GM23338 (cell line): ENCODE results near the gene FECH. TPM values are rescaled to one million over a fixed set of nuclear protein-coding genes. Genes with fewer than 3 reads are reported as not detected.
A peak's percentile ranks its signal among the peaks of the same experiment; 100 is the strongest.

ENCODE experiments used
- ATAC-seq: fragments of 200-7000 bp; cut with Tn5 transposase; 3 replicates; pipeline ENCODE4 v1.9.1; 2020
- DNase-seq: peaks from one replicate; pipeline ENCODE4 v3.0.0-alpha.2; 2015; ENCODE audit warnings: low spot score
- H2AFZ ChIP-seq: fragments of 200-600 bp; sonication (generic); 2 replicates; pipeline ENCODE4 v1.8.0; 2016; ENCODE audit warnings: antibody characterized with exemption, mild to moderate bottlenecking, moderate library complexity
- H3F3A ChIP-seq: fragments of 200-600 bp; sonication (generic); replicated peaks from 2 replicates; pipeline ENCODE4 v1.8.0; 2017; ENCODE audit warnings: antibody characterized with exemption, mixed run types, low read depth
- H3K27ac ChIP-seq: fragments of 200-600 bp; sonication (generic); 2 replicates; pipeline ENCODE4 v1.6.1; 2016; ENCODE audit warnings: low read depth
- H3K27me3 ChIP-seq: fragments of 200-600 bp; sonication (generic); 2 replicates; pipeline ENCODE4 v1.8.0; 2016; ENCODE audit warnings: mild to moderate bottlenecking, mixed run types, moderate library complexity; ENCODE audit not compliant: insufficient read depth
- H3K36me3 ChIP-seq: fragments of 200-600 bp; sonication (generic); 2 replicates; pipeline ENCODE4 v1.8.0; 2016; ENCODE audit warnings: mild to moderate bottlenecking; ENCODE audit not compliant: insufficient read depth
- H3K4me1 ChIP-seq: fragments of 200-600 bp; sonication (generic); 2 replicates; pipeline ENCODE4 v1.8.0; 2016; ENCODE audit warnings: mild to moderate bottlenecking, moderate library complexity; ENCODE audit not compliant: insufficient read depth
- H3K4me2 ChIP-seq: fragments of 200-600 bp; sonication (generic); 2 replicates; pipeline ENCODE4 v1.7.1; 2017; ENCODE audit warnings: mixed run types
- H3K4me3 ChIP-seq: fragments of 200-600 bp; sonication (generic); 2 replicates; pipeline ENCODE4 v1.6.1; 2016; ENCODE audit warnings: mixed run types
- H3K79me2 ChIP-seq: fragments of 200-600 bp; sonication (generic); replicated peaks from 2 replicates; pipeline ENCODE4 v1.8.0; 2017; ENCODE audit warnings: mild to moderate bottlenecking; ENCODE audit not compliant: insufficient read depth
- H3K9me2 ChIP-seq: fragments of 200-600 bp; sonication (generic); 2 replicates; pipeline ENCODE4 v1.8.0; 2017; ENCODE audit not compliant: insufficient read depth
- H4K20me1 ChIP-seq: fragments of 200-600 bp; sonication (generic); replicated peaks from 2 replicates; pipeline ENCODE4 v1.8.0; 2017; ENCODE audit warnings: mild to moderate bottlenecking; ENCODE audit not compliant: insufficient read depth
- H3K27ac Mint-ChIP-seq: 2 replicates; pipeline ENCODE4 v1.8.0; 2020; ENCODE audit warnings: inconsistent platforms, mild to moderate bottlenecking, moderate library complexity, mixed read lengths
- H3K27me3 Mint-ChIP-seq: 3 replicates; pipeline ENCODE4 v1.8.0; 2022; ENCODE audit warnings: low read depth, mild to moderate bottlenecking, moderate library complexity, mixed read lengths, inconsistent platforms; ENCODE audit not compliant: insufficient read depth, poor library complexity
- H3K36me3 Mint-ChIP-seq: 3 replicates; pipeline ENCODE4 v1.8.0; 2021; ENCODE audit warnings: low read depth, mild to moderate bottlenecking, inconsistent platforms, moderate library complexity, mixed read lengths
- H3K4me1 Mint-ChIP-seq: 3 replicates; pipeline ENCODE4 v1.8.0; 2020; ENCODE audit warnings: mild to moderate bottlenecking, inconsistent platforms, mixed read lengths
- H3K4me3 Mint-ChIP-seq: 3 replicates; pipeline ENCODE4 v1.8.0; 2021; ENCODE audit warnings: moderate library complexity, mild to moderate bottlenecking, inconsistent platforms, mixed read lengths
- H3K9me3 Mint-ChIP-seq: 3 replicates; pipeline ENCODE4 v1.8.0; 2020; ENCODE audit warnings: moderate library complexity, mild to moderate bottlenecking, inconsistent platforms, mixed read lengths
- CREB1 ChIP-seq: fragments of 250-450 bp; sonication (Bioruptor Pico); IDR thresholded peaks from 2 replicates; pipeline ENCODE4 v1.5.0; 2020; ENCODE audit warnings: low read depth, mild to moderate bottlenecking, moderate library complexity
- EZH2 ChIP-seq: fragments of 200-600 bp; sonication (generic); IDR thresholded peaks from one replicate; pipeline ENCODE4 v1.8.0; 2017; ENCODE audit warnings: antibody characterized with exemption, mild to moderate bottlenecking, low read depth; ENCODE audit not compliant: unreplicated experiment
- EZH2phosphoT487 ChIP-seq: fragments of 200-600 bp; sonication (generic); IDR thresholded peaks from one replicate; pipeline ENCODE4 v1.8.1; 2018; ENCODE audit warnings: antibody characterized with exemption; ENCODE audit not compliant: unreplicated experiment
- JUNB ChIP-seq: IDR thresholded peaks from one replicate; pipeline ENCODE4 v1.6.1; 2016; ENCODE audit warnings: antibody characterized with exemption; ENCODE audit not compliant: unreplicated experiment
- NANOG ChIP-seq: IDR thresholded peaks from 2 replicates; pipeline ENCODE4 v1.6.1; 2016; ENCODE audit warnings: antibody characterized with exemption, borderline replicate concordance
- POLR2AphosphoS5 ChIP-seq: IDR thresholded peaks from 2 replicates; pipeline ENCODE4 v1.6.1; 2016; ENCODE audit warnings: antibody characterized with exemption, low read depth
- ZNF114 ChIP-seq: fragments of 250-450 bp; sonication (Bioruptor Pico); IDR thresholded peaks from 2 replicates; pipeline ENCODE4 v1.5.0; 2020; ENCODE audit warnings: mild to moderate bottlenecking, moderate library complexity
- ZNF331 ChIP-seq: fragments of 250-450 bp; sonication (Bioruptor Pico); IDR thresholded peaks from 2 replicates; pipeline ENCODE4 v1.5.0; 2020; ENCODE audit warnings: low read depth, mild to moderate bottlenecking, moderate library complexity
- polyA plus RNA-seq: library from polyadenylated mRNA; unstranded; fragments of >200 nt; fragmentation: Nextera tagmentation; extraction: Ambion mirVana; gene quantifications from 2 replicates; pipeline ENCODE4 v1.2.1, GENCODE V29; 2016
- total RNA-seq: library from RNA; depleted of rRNA; stranded (reverse); fragments of >200 nt; shearing (Covaris generic); gene quantifications from 2 replicates; pipeline ENCODE4 v1.2.3, GENCODE V29; 2014
- TF ChIP-seq, protein P1 (sequence below), 2 experiments: fragments of 200-600 bp in 1 of 2; sonication (generic) in 1 of 2; conservative IDR thresholded peaks; 2 replicates each; pipeline versions ENCODE4 v1.5.1 to v1.6.1; 2016 to 2017; ENCODE audit warnings: antibody characterized with exemption in 2 of 2, low read depth in 2 of 2, mild to moderate bottlenecking in 2 of 2, moderate library complexity in 1 of 2
- TF ChIP-seq, protein P2 (sequence below): IDR thresholded peaks from one replicate; pipeline ENCODE4 v1.6.1; 2018; ENCODE audit warnings: antibody characterized with exemption; ENCODE audit not compliant: unreplicated experiment
- TF ChIP-seq, protein P3 (sequence below): IDR thresholded peaks from 2 replicates; pipeline ENCODE4 v1.6.1; 2016; ENCODE audit warnings: antibody characterized with exemption

The FECH gene
- total and polyA plus RNA-seq, 2 experiments from 2014 or later, result 5.8 to 35.5 TPM

DNA sequence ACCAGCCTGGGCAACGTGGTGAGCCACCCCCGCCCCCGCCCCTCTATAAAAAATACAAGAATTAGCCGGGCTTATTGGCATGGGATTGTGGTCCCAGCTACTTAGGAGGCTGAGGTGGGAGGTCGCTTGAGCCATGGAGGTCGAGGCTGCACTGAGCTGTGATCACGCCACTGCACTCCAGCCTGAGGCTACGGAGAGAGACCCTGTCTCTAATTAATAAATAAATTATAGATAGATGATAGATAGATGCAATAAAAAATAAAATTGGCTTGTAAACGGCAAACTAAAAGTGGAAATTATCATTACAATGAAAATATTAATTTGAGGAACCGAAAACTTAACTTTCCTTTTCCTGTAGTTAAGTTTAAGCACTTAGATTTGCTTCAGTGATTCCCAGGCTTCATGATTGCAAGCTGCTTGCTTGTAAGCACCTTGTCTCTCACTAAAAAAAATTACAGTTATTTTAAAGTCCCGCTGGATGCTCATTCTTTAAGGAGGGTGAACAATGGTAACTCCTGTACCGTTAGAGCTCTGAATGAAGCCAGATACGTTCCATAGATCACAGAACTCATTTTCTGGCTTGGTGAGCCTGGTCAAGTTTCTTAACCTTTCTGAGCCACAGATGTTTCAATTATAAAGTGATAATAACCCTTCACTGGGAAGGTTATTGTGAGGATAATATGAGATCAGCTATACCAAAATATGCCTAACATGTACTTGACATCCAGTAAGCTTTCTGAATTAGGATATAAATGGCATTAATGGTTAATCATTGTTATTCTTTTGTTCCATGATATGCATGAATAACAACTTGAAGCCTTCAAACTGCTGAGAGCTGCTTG lies 44.5 kb upstream of the FECH start:
- Histone ChIP-seq H3K27ac (peak overlapping the region; percentile 57; the same call in 1 of the 2 replicates), H3K79me2 (no peaks in the 10 kb centered on the region), H2AFZ (peak overlapping the region; percentile 93), H3K27me3 (no peaks in the 10 kb centered on the region), H3K4me1 (peaks cover 8% of the 10 kb centered on the region; the same call in 1 of the 2 replicates), H3K4me3 (peak overlapping the region; percentile 61), H3F3A (no peaks in the 10 kb centered on the region), H3K9me2 (no peaks in the 10 kb centered on the region), H3K4me2 (peak overlapping the region; percentile 65), H4K20me1 (no peaks in the 10 kb centered on the region), H3K36me3 (no peaks in the 10 kb centered on the region)
- ATAC-seq (no peak), DNase-seq (no peak)
- peaks cover 8% of the 10 kb centered on the region for H3K36me3 Mint-ChIP-seq
- H3K27me3 Mint-ChIP-seq, result peaks cover 5% of the 10 kb centered on the region
- H3K4me3 Mint-ChIP-seq, result peak overlapping the region; percentile 85
- peaks cover 12% of the 10 kb centered on the region; the same call in 2 of the 3 replicates for H3K9me3 Mint-ChIP-seq
- peaks cover 11% of the 10 kb centered on the region; the same call in 2 of the 3 replicates for H3K4me1 Mint-ChIP-seq
- H3K27ac Mint-ChIP-seq, result peak overlapping the region; percentile 98; the same call in 1 of the 2 replicates
- no peak for TF ChIP-seq CREB1 (CRISPR knock-in tag)

DNA sequence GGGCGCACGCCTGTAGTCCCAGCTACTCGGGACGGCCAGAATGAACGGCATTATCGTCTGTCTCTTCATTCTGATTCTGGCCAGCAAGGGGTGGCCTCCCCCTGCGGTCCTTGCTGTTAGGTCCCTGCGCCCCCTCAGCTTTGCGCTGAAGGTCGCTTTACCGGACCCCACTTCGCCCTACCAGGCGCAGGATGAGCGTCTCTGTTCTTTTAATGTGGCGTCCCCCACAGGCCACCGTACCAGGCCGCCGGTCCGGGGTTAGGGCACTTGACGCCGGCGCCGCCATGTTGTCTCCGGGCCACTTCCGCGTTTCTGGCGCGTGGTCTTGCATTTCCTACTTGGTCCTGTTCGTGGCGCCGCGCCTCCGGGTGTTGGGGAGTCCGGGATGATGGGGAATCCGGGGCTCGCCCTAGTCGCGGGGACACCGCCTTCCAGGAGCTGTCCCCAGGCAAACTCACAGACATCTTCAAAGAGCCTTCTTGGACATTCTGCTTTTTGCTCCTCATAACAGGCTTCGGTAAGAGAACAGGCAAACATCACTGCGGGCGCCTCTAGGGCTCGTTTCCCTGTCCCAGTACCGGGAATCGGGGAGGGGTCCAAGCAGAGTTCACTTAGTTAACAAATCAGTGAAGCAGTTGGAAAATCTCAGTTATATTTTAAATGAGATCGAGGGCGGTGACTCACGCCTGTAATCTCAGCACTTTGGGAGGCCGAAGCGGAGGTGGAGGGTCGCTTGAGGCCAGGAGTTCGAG lies 43.7 kb upstream of the FECH start:
- peak overlapping the region; percentile 85 for H3K4me3 Mint-ChIP-seq
- no peaks in the 10 kb centered on the region for H3K79me2 ChIP-seq
- peak overlapping the region; percentile 61 for H3K4me3 ChIP-seq
- H4K20me1 ChIP-seq, result no peaks in the 10 kb centered on the region
- peak overlapping the region; percentile 97 for H2AFZ ChIP-seq
- H3K9me2 ChIP-seq, result no peaks in the 10 kb centered on the region
- no peaks in the 10 kb centered on the region for H3K27me3 ChIP-seq
- H3K4me2 ChIP-seq, result peak overlapping the region; percentile 65
- H3K36me3 Mint-ChIP-seq, result peaks cover 8% of the 10 kb centered on the region
- H3K4me1 Mint-ChIP-seq, result peaks cover 11% of the 10 kb centered on the region; the same call in 2 of the 3 replicates
- H3K27ac ChIP-seq, result peak overlapping the region; percentile 57
- H3K36me3 ChIP-seq, result no peaks in the 10 kb centered on the region
- ATAC-seq (peak; percentile 97), DNase-seq (peak; percentile 98)
- H3F3A ChIP-seq, result no peaks in the 10 kb centered on the region
- H3K27ac Mint-ChIP-seq, result peak overlapping the region; percentile 98
- peaks cover 5% of the 10 kb centered on the region for H3K27me3 Mint-ChIP-seq
- peaks cover 8% of the 10 kb centered on the region; the same call in 1 of the 2 replicates for H3K4me1 ChIP-seq
- peaks cover 12% of the 10 kb centered on the region; the same call in 2 of the 3 replicates for H3K9me3 Mint-ChIP-seq
- no peak; the same call in 1 of the 2 replicates for TF ChIP-seq ZNF331
- no peak for TF ChIP-seq EZH2phosphoT487
- 0 out of 2 replicates have a peak, but pooled peaks have one; percentile 31 for TF ChIP-seq ZNF114 (CRISPR knock-in tag)
- TF ChIP-seq NANOG, result no peak
- TF ChIP-seq EZH2, result no peak
- peak; percentile 59; the same call in 1 of the 2 replicates for TF ChIP-seq CREB1 (CRISPR knock-in tag)
- TF ChIP-seq JUNB, result peak; percentile 19
- TF ChIP-seq, protein P1, sequence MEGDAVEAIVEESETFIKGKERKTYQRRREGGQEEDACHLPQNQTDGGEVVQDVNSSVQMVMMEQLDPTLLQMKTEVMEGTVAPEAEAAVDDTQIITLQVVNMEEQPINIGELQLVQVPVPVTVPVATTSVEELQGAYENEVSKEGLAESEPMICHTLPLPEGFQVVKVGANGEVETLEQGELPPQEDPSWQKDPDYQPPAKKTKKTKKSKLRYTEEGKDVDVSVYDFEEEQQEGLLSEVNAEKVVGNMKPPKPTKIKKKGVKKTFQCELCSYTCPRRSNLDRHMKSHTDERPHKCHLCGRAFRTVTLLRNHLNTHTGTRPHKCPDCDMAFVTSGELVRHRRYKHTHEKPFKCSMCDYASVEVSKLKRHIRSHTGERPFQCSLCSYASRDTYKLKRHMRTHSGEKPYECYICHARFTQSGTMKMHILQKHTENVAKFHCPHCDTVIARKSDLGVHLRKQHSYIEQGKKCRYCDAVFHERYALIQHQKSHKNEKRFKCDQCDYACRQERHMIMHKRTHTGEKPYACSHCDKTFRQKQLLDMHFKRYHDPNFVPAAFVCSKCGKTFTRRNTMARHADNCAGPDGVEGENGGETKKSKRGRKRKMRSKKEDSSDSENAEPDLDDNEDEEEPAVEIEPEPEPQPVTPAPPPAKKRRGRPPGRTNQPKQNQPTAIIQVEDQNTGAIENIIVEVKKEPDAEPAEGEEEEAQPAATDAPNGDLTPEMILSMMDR (conservative IDR thresholded peaks at IDR 0.05; ENCODE audit: low read depth in 2 of 2), result peak; percentile 59 to 85
- TF ChIP-seq, protein P2, sequence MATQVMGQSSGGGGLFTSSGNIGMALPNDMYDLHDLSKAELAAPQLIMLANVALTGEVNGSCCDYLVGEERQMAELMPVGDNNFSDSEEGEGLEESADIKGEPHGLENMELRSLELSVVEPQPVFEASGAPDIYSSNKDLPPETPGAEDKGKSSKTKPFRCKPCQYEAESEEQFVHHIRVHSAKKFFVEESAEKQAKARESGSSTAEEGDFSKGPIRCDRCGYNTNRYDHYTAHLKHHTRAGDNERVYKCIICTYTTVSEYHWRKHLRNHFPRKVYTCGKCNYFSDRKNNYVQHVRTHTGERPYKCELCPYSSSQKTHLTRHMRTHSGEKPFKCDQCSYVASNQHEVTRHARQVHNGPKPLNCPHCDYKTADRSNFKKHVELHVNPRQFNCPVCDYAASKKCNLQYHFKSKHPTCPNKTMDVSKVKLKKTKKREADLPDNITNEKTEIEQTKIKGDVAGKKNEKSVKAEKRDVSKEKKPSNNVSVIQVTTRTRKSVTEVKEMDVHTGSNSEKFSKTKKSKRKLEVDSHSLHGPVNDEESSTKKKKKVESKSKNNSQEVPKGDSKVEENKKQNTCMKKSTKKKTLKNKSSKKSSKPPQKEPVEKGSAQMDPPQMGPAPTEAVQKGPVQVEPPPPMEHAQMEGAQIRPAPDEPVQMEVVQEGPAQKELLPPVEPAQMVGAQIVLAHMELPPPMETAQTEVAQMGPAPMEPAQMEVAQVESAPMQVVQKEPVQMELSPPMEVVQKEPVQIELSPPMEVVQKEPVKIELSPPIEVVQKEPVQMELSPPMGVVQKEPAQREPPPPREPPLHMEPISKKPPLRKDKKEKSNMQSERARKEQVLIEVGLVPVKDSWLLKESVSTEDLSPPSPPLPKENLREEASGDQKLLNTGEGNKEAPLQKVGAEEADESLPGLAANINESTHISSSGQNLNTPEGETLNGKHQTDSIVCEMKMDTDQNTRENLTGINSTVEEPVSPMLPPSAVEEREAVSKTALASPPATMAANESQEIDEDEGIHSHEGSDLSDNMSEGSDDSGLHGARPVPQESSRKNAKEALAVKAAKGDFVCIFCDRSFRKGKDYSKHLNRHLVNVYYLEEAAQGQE, result peak; percentile 37
- TF ChIP-seq, protein P3, sequence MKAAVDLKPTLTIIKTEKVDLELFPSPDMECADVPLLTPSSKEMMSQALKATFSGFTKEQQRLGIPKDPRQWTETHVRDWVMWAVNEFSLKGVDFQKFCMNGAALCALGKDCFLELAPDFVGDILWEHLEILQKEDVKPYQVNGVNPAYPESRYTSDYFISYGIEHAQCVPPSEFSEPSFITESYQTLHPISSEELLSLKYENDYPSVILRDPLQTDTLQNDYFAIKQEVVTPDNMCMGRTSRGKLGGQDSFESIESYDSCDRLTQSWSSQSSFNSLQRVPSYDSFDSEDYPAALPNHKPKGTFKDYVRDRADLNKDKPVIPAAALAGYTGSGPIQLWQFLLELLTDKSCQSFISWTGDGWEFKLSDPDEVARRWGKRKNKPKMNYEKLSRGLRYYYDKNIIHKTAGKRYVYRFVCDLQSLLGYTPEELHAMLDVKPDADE, result peak; percentile 96
- TF ChIP-seq POLR2AphosphoS5, result peak; percentile 45; the same call in 1 of the 2 replicates
